HCT116 (cell line): ENCODE measurements around the gene CHST11. TPM values are rescaled to one million over a fixed set of nuclear protein-coding genes. Genes with fewer than 3 reads are reported as not detected.

Experiments
- ATAC-seq: fragments of 200-7000 bp; cut with Tn5 transposase; 2 replicates; pipeline ENCODE4 v1.9.1; 2020; ENCODE audit warnings: mild to moderate bottlenecking, moderate library complexity
- BruUV-seq: library from RNA; stranded (reverse); fragments of 400-500 nt; replicated peaks from 2 replicates; lab custom pipeline; 2021; lab: Mats Ljungman, UMichigan
- CTCF ChIA-PET: fragments of 300-600 bp; sonication (Branson Sonifier 250); formaldehyde crosslinking; loops from one replicate; lab custom pipeline; 2021; ENCODE audit warnings: antibody characterized with exemption; lab: Charles Lee
- POLR2A ChIA-PET: fragments of 300-600, 350-600 bp; sonication (Branson Sonifier 250); formaldehyde crosslinking; loops from one replicate; lab custom pipeline; 2021; ENCODE audit warnings: antibody characterized with exemption; lab: Charles Lee
- RAD21 ChIA-PET, 2 experiments: fragments of 300-600 bp; sonication (Branson Sonifier 250); formaldehyde crosslinking; loops; one replicate each; lab custom pipeline; 2023; ENCODE audit warnings: low total read pairs in 2 of 2; ENCODE audit not compliant: uncharacterized antibody in 2 of 2, unreplicated experiment in 2 of 2, low non-redundant PET in 1 of 2; lab: Charles Lee
- DNase-seq: peaks from one replicate; pipeline ENCODE4 v3.0.0-alpha.2; 2010; ENCODE audit warnings: low read depth, low spot score
- H2AFZ ChIP-seq: fragments of 200-600 bp; shearing (Covaris generic), sonication (generic); 2 replicates; pipeline ENCODE4 v1.6.1; 2017; ENCODE audit warnings: low read depth, mixed run types, mixed read lengths, antibody characterized with exemption, low read length; ENCODE audit not compliant: poor library complexity, severe bottlenecking
- H3K27ac ChIP-seq: 2 replicates; pipeline ENCODE4 v1.5.1; 2012; ENCODE audit warnings: low read depth, low read length
- H3K27me3 ChIP-seq: fragments of 200-600 bp; sonication (generic); 2 replicates; pipeline ENCODE4 v1.6.1; 2016; ENCODE audit warnings: mixed run types, low read length, mixed read lengths; ENCODE audit not compliant: insufficient read depth
- H3K36me3 ChIP-seq, 2 experiments: fragments of 200-500 bp in 1 of 2; fragments of 200-600 bp in 1 of 2; sonication (Bioruptor generic) in 1 of 2; sonication (generic) in 1 of 2; 2 replicates each; pipeline versions ENCODE4 v1.5.1 to v1.6.1; 2014 to 2016; ENCODE audit warnings: low read length in 2 of 2, inconsistent platforms in 1 of 2, mixed read lengths in 1 of 2, mixed run types in 1 of 2; ENCODE audit not compliant: insufficient read depth in 2 of 2, control insufficient read depth in 1 of 2
- H3K4me1 ChIP-seq, 2 experiments: fragments of 200-600 bp in 1 of 2; sonication (generic) in 1 of 2; 2 replicates each; pipeline versions ENCODE4 v1.5.1 to v1.6.1; 2012 to 2017; ENCODE audit warnings: low read length in 2 of 2, inconsistent platforms in 1 of 2, mild to moderate bottlenecking in 1 of 2, mixed read lengths in 1 of 2, mixed run types in 1 of 2, moderate library complexity in 1 of 2; ENCODE audit not compliant: insufficient read depth in 2 of 2, control insufficient read depth in 1 of 2
- H3K4me2 ChIP-seq: fragments of 200-600 bp; sonication (generic); 2 replicates; pipeline ENCODE4 v1.6.1; 2017; ENCODE audit warnings: mixed run types, low read length, mixed read lengths
- H3K4me3 ChIP-seq, 2 experiments: fragments of 200-600 bp in 1 of 2; sonication (generic) in 1 of 2; replicated peaks in 1 of 2; 2 replicates each; pipeline ENCODE4 v1.5.1; 2011 to 2016; ENCODE audit warnings: low read length in 2 of 2, control low read depth in 1 of 2, low read depth in 1 of 2, mild to moderate bottlenecking in 1 of 2, mixed read lengths in 1 of 2, mixed run types in 1 of 2
- H3K79me2 ChIP-seq: fragments of 200-600 bp; sonication (generic); 2 replicates; pipeline ENCODE4 v1.6.1; 2017; ENCODE audit warnings: mild to moderate bottlenecking, mixed run types, low read length, moderate library complexity, mixed read lengths; ENCODE audit not compliant: insufficient read depth
- H3K9ac ChIP-seq: fragments of 200-600 bp; sonication (generic); 2 replicates; pipeline ENCODE4 v1.6.1; 2016; ENCODE audit warnings: low read length, mixed read lengths
- H3K9me2 ChIP-seq: fragments of 200-600 bp; sonication (generic), shearing (Covaris generic); 2 replicates; pipeline ENCODE4 v1.6.1; 2017; ENCODE audit warnings: mixed run types, mild to moderate bottlenecking, moderate library complexity; ENCODE audit not compliant: insufficient read depth
- H3K9me3 ChIP-seq, 2 experiments: fragments of 200-500 bp in 1 of 2; fragments of 200-600 bp in 1 of 2; sonication (Bioruptor generic) in 1 of 2; sonication (generic) in 1 of 2; 2 replicates each; pipeline ENCODE4 v1.6.1; 2014 to 2017; ENCODE audit warnings: low read length in 2 of 2, mixed read lengths in 2 of 2, inconsistent platforms in 1 of 2, low read depth in 1 of 2, mild to moderate bottlenecking in 1 of 2, mixed run types in 1 of 2, moderate library complexity in 1 of 2; ENCODE audit not compliant: control insufficient read depth in 1 of 2, insufficient read depth in 1 of 2
- H4K20me1 ChIP-seq: fragments of 200-600 bp; sonication (generic), shearing (Covaris generic); 2 replicates; pipeline ENCODE4 v1.6.1; 2017; ENCODE audit warnings: mixed run types, mild to moderate bottlenecking, moderate library complexity; ENCODE audit not compliant: insufficient read depth
- CEBPB ChIP-seq: IDR thresholded peaks from 2 replicates; pipeline ENCODE4 v1.6.1; 2012; ENCODE audit warnings: low read depth
- CTCF ChIP-seq, 3 experiments: fragments of 200-600 bp in 1 of 3; sonication (generic) in 1 of 3; IDR thresholded peaks in 2 of 3; conservative IDR thresholded peaks in 1 of 3; 2 replicates each; pipeline ENCODE4 v1.5.1; 2012 to 2017; ENCODE audit warnings: low read depth in 2 of 3, low read length in 2 of 3, antibody characterized with exemption in 1 of 3, borderline replicate concordance in 1 of 3, control low read depth in 1 of 3, mild to moderate bottlenecking in 1 of 3, mixed read lengths in 1 of 3, mixed run types in 1 of 3, moderate library complexity in 1 of 3; ENCODE audit not compliant: insufficient read depth in 1 of 3
- ELF1 ChIP-seq: IDR thresholded peaks from 2 replicates; pipeline ENCODE4 v1.6.1; 2012; ENCODE audit warnings: low read depth, borderline replicate concordance
- SRF ChIP-seq: IDR thresholded peaks from 2 replicates; pipeline ENCODE4 v1.6.1; 2012; ENCODE audit warnings: low read depth
- ZBTB33 ChIP-seq: IDR thresholded peaks from 2 replicates; pipeline ENCODE4 v1.6.1; 2011; ENCODE audit warnings: mild to moderate bottlenecking, low read length, moderate library complexity; ENCODE audit not compliant: insufficient replicate concordance; ENCODE audit errors: extremely low read depth
- ZNF274 ChIP-seq: fragments of 200-500 bp; sonication (Bioruptor generic); IDR thresholded peaks from 2 replicates; pipeline ENCODE4 v1.6.1; 2014; ENCODE audit warnings: mild to moderate bottlenecking, low read depth, low read length, inconsistent platforms
- intact Hi-C: fragments of 100-400 bp; cut with micrococcal nuclease; formaldehyde crosslinking; loops from 2 replicates; pipeline ENCODE4 v1.10.0; 2022
- total RNA-seq: library from RNA; stranded (reverse); gene quantifications from one replicate; pipeline ENCODE4 v1.2.1, GENCODE V29; 2021; ENCODE audit not compliant: unreplicated experiment

CHST11 gene
- total RNA-seq, 1 experiment from 2014 or later: 10.1 TPM

GRCh38 chr12:104464899-104465298 is 8.2 kb downstream of the CHST11 start:
- POLR2A ChIA-PET: no interaction called here
- RAD21 ChIA-PET: no interaction called here
- no peaks in the 10 kb centered on the region for H3K36me3 ChIP-seq
- no peak for DNase-seq
- H3K4me3 ChIP-seq: no peak overlapping the region
- no peaks in the 10 kb centered on the region for H3K9me3 ChIP-seq
- H4K20me1 ChIP-seq: no peaks in the 10 kb centered on the region
- H3K4me1 ChIP-seq: peaks cover 0 to 5% of the 10 kb centered on the region in 2 experiments; a peak in 2 of 4 replicates
- H3K9ac ChIP-seq: no peak overlapping the region
- H3K27me3 ChIP-seq: no peaks in the 10 kb centered on the region
- no peak overlapping the region for H3K27ac ChIP-seq
- BruUV-seq: no TSS peak
- peaks cover 2% of the 10 kb centered on the region; the same call in 1 of the 2 replicates for H3K79me2 ChIP-seq
- CTCF ChIA-PET: no interaction called here
- intact Hi-C loops: no loop called here
- no peak for ATAC-seq
- no peaks in the 10 kb centered on the region for H3K9me2 ChIP-seq
- H2AFZ ChIP-seq: no peak overlapping the region
- TF ChIP-seq ELF1 (no peak), SRF (no peak), ZNF274 (no peak), CEBPB (no peak), CTCF (IDR thresholded peaks at IDR 0.05 in 2 of 3, conservative IDR thresholded peaks at IDR 0.05 in 1 of 3; ENCODE audit: borderline replicate concordance in 1 of 3, insufficient read depth in 1 of 3, low read depth in 2 of 3, low read length in 2 of 3) (no peak), ZBTB33 (no peak)
- no peak overlapping the region for H3K4me2 ChIP-seq
